ENCODE results near the gene GAS2L3.
A peak's percentile ranks its signal among the peaks of the same experiment; 100 is the strongest.
"Not testable (repeated sequence)": the region's sequence is repeated elsewhere in the genome, so short reads cannot be mapped to it uniquely, and the experiment has no call there.

The GAS2L3 gene

GRCh38 chr12:100573292-100574186 is at the start of gene GAS2L3:
TSS of gene GAS2L3 (plus strand) at chr12:100573684. CDS start at chr12:100594905, 21,221 bp downstream.
- peak; percentile 63 for DNase-seq (ENCODE audit: insufficient read length, low spot score)
- FAIRE-seq, result peak; percentile 83

- DNase-seq (ENCODE audit: insufficient read length, low spot score), result no peak
- no peak for FAIRE-seq
Measured at GRCh38 chr12:100528034-100528433, 45.5 kb upstream of the GAS2L3 start.

GRCh38 chr12:100528471-100529127 is 44.9 kb upstream of the GAS2L3 start:
- DNase-seq (ENCODE audit: insufficient read length, low spot score), result no peak
- no peak for FAIRE-seq

GRCh38 chr12:100529756-100530350 is 43.6 kb upstream of the GAS2L3 start:
- FAIRE-seq, result no peak
- DNase-seq (ENCODE audit: insufficient read length, low spot score), result no peak

- FAIRE-seq (no peak), DNase-seq (ENCODE audit: insufficient read length, low spot score) (no peak)
Measured at GRCh38 chr12:100533376-100533775, 40.1 kb upstream of the GAS2L3 start.

- DNase-seq (ENCODE audit: insufficient read length, low spot score) (no peak), FAIRE-seq (no peak)
Measured at GRCh38 chr12:100534625-100535227, 38.8 kb upstream of the GAS2L3 start.

- no peak for FAIRE-seq
Measured at GRCh38 chr12:100539202-100539601, 34.3 kb upstream of the GAS2L3 start.

GRCh38 chr12:100544165-100544564 is 29.3 kb upstream of the GAS2L3 start:
- no peak for FAIRE-seq
- no peak for DNase-seq (ENCODE audit: insufficient read length, low spot score)

More at GRCh38 chr12:100539202-100539601, 34.3 kb upstream of the GAS2L3 start:
- DNase-seq (ENCODE audit: insufficient read length, low spot score), result no peak

- DNase-seq (ENCODE audit: insufficient read length, low spot score) (no peak), FAIRE-seq (no peak)
Measured at GRCh38 chr12:100545092-100545491, 28.4 kb upstream of the GAS2L3 start.

- FAIRE-seq (no peak), DNase-seq (ENCODE audit: insufficient read length, low spot score) (no peak)
Measured at GRCh38 chr12:100553936-100554335, 19.5 kb upstream of the GAS2L3 start.

GRCh38 chr12:100554608-100555077 is 18.8 kb upstream of the GAS2L3 start:
- FAIRE-seq (peak; percentile 81), DNase-seq (ENCODE audit: insufficient read length, low spot score) (peak; percentile 18)

GRCh38 chr12:100555722-100556121 is 17.8 kb upstream of the GAS2L3 start:
- FAIRE-seq, result no peak
- no peak for DNase-seq (ENCODE audit: insufficient read length, low spot score)

- no peak for FAIRE-seq
- no peak for DNase-seq (ENCODE audit: insufficient read length, low spot score)
Measured at GRCh38 chr12:100557357-100557756, 16.1 kb upstream of the GAS2L3 start.

- DNase-seq (ENCODE audit: insufficient read length, low spot score); FAIRE-seq: not testable (repeated sequence)
Measured at GRCh38 chr12:100559261-100559660, 14.2 kb upstream of the GAS2L3 start.

GRCh38 chr12:100564090-100564489 is 9.4 kb upstream of the GAS2L3 start:
- DNase-seq (ENCODE audit: insufficient read length, low spot score), result no peak
- FAIRE-seq, result no peak

- FAIRE-seq, result no peak
- no peak for DNase-seq (ENCODE audit: insufficient read length, low spot score)
Measured at GRCh38 chr12:100564905-100565467, 8.5 kb upstream of the GAS2L3 start.

- peak; percentile 52 for FAIRE-seq
- no peak for DNase-seq (ENCODE audit: insufficient read length, low spot score)
Measured at GRCh38 chr12:100565987-100566545, 7.4 kb upstream of the GAS2L3 start.

- peak; percentile 96 for FAIRE-seq
Measured at GRCh38 chr12:100566887-100567637, 6.4 kb upstream of the GAS2L3 start.

GRCh38 chr12:100567945-100568344 is 5.5 kb upstream of the GAS2L3 start:
- FAIRE-seq, result peak; percentile 8
- no peak for DNase-seq (ENCODE audit: insufficient read length, low spot score)

More at GRCh38 chr12:100566887-100567637, 6.4 kb upstream of the GAS2L3 start:
- peak; percentile 40 for DNase-seq (ENCODE audit: insufficient read length, low spot score)
